ENCODE measurements around the gene RXFP3.

DNA sequence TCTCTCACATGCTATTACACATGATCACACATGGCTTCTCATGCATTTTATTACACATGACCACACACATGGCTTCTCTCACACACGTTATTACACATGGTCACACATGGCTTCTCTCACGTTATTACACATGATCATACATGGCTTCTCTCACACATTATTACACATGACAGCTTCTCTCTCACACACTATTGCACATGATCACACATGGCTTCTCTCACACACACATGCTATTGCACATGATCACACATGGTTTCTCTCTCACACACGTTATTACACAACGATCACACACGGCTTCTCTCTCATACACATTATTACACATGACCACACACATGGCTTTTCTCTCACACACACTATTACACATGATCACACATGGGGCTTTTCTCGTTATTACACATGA lies 49.3 kb downstream of the RXFP3 start:
- TF ChIP-seq, protein P1, sequence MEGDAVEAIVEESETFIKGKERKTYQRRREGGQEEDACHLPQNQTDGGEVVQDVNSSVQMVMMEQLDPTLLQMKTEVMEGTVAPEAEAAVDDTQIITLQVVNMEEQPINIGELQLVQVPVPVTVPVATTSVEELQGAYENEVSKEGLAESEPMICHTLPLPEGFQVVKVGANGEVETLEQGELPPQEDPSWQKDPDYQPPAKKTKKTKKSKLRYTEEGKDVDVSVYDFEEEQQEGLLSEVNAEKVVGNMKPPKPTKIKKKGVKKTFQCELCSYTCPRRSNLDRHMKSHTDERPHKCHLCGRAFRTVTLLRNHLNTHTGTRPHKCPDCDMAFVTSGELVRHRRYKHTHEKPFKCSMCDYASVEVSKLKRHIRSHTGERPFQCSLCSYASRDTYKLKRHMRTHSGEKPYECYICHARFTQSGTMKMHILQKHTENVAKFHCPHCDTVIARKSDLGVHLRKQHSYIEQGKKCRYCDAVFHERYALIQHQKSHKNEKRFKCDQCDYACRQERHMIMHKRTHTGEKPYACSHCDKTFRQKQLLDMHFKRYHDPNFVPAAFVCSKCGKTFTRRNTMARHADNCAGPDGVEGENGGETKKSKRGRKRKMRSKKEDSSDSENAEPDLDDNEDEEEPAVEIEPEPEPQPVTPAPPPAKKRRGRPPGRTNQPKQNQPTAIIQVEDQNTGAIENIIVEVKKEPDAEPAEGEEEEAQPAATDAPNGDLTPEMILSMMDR (IDR thresholded peaks at IDR 0.05) = no peak
- TF ChIP-seq POLR2A (IDR thresholded peaks at IDR 0.05) (no peak), EP300 (IDR thresholded peaks at IDR 0.05) (no peak)

All from ovary (tissue), 3 donors.